Keratinocyte (primary cell): ENCODE data around the gene ATP8A1. TPM values are rescaled to one million over a fixed set of nuclear protein-coding genes. Genes with fewer than 3 reads are reported as not detected.

Experiments
- DNase-seq: peaks from one replicate; pipeline ENCODE4 v3.0.0-alpha.2; 2011; ENCODE audit warnings: low read depth, missing footprints, low spot score
- FAIRE-seq: peaks from 2 replicates; lab custom pipeline; 2011; peaks lifted over from hg19 to GRCh38; lab: Jason Lieb, UNC
- H2AFZ ChIP-seq: 2 replicates; pipeline ENCODE4 v1.6.0; 2012; ENCODE audit warnings: low read length, control low read depth, inconsistent platforms; ENCODE audit not compliant: control insufficient read depth
- H3K27ac ChIP-seq: 2 replicates; pipeline ENCODE4 v1.5.1; 2011; ENCODE audit warnings: low read length; ENCODE audit not compliant: control insufficient read depth, insufficient read depth
- H3K27me3 ChIP-seq: 3 replicates; pipeline ENCODE4 v1.6.0; 2011; ENCODE audit warnings: low read length; ENCODE audit not compliant: control insufficient read depth, insufficient read depth; ENCODE audit errors: extremely low read depth
- H3K36me3 ChIP-seq, 2 experiments: 2 replicates in 1 of 2; 3 replicates in 1 of 2; pipeline ENCODE4 v1.5.1; 2011; ENCODE audit warnings: low read length in 2 of 2, mild to moderate bottlenecking in 1 of 2; ENCODE audit not compliant: control insufficient read depth in 2 of 2, insufficient read depth in 2 of 2; ENCODE audit errors: extremely low read depth in 1 of 2
- H3K4me1 ChIP-seq: 3 replicates; pipeline ENCODE4 v1.5.1; 2011; ENCODE audit warnings: low read length; ENCODE audit not compliant: control insufficient read depth, insufficient read depth; ENCODE audit errors: extremely low read depth
- H3K4me2 ChIP-seq: 3 replicates; pipeline ENCODE4 v1.6.0; 2011; ENCODE audit warnings: low read depth, low read length; ENCODE audit not compliant: control insufficient read depth, insufficient read depth; ENCODE audit errors: extremely low read depth
- H3K4me3 ChIP-seq, 3 experiments: fragments of 200-600 bp in 1 of 3; sonication (generic) in 1 of 3; 2 replicates in 2 of 3; 3 replicates in 1 of 3; pipeline ENCODE4 v1.5.1; 2011 to 2016; ENCODE audit warnings: low read length in 3 of 3, mild to moderate bottlenecking in 3 of 3, control low read depth in 2 of 3, inconsistent platforms in 1 of 3, low read depth in 1 of 3, mixed read lengths in 1 of 3, mixed run types in 1 of 3, moderate library complexity in 1 of 3; ENCODE audit not compliant: control insufficient read depth in 2 of 3, insufficient read depth in 2 of 3; ENCODE audit errors: extremely low read depth in 1 of 3
- H3K79me2 ChIP-seq: 2 replicates; pipeline ENCODE4 v1.6.0; 2012; ENCODE audit warnings: low read length; ENCODE audit not compliant: control insufficient read depth, insufficient read depth
- H3K9ac ChIP-seq: 3 replicates; pipeline ENCODE4 v1.6.0; 2011; ENCODE audit warnings: low read length; ENCODE audit not compliant: control insufficient read depth, insufficient read depth; ENCODE audit errors: extremely low read depth
- H3K9me1 ChIP-seq: 3 replicates; pipeline ENCODE4 v1.6.0; 2011; ENCODE audit warnings: low read length; ENCODE audit not compliant: control insufficient read depth, insufficient read depth; ENCODE audit errors: extremely low read depth
- H3K9me3 ChIP-seq: 2 replicates; pipeline ENCODE4 v1.5.1; 2012; ENCODE audit warnings: low read depth, low read length; ENCODE audit not compliant: control insufficient read depth
- H4K20me1 ChIP-seq: 3 replicates; pipeline ENCODE4 v1.6.0; 2011; ENCODE audit warnings: low read length; ENCODE audit not compliant: control insufficient read depth, insufficient read depth; ENCODE audit errors: extremely low read depth
- EZH2 ChIP-seq: IDR thresholded peaks from one replicate; pipeline ENCODE4 v1.6.1; 2012; ENCODE audit warnings: inconsistent platforms, mild to moderate bottlenecking, low read length, moderate library complexity
- dilution Hi-C: fragments of 300-500 bp; cut with MboI; formaldehyde crosslinking; loops from one replicate; pipeline ENCODE4 v1.7.0; 2020; ENCODE audit warnings: low sequenced_read_pairs; ENCODE audit not compliant: extremely low pct_ligation_motif_present
- polyA plus RNA-seq, 5 experiments: library from polyadenylated mRNA; depleted of rRNA in 3 of 5; stranded (reverse) in 3 of 5; stranded (forward) in 1 of 5; unstranded in 1 of 5; fragments of >200 nt; gene quantifications; 1 replicate in 1 of 5; 2 replicates in 3 of 5; 3 replicates in 1 of 5; pipeline versions ENCODE4 v1.2.1 to v1.2.3, GENCODE V29; 2011 to 2012; ENCODE audit warnings: missing spikeins in 2 of 5, low read depth in 1 of 5, low replicate concordance in 1 of 5
- TF ChIP-seq, protein P1 (sequence below), 3 experiments: IDR thresholded peaks in 1 of 3; conservative IDR thresholded peaks in 1 of 3; optimal IDR thresholded peaks in 1 of 3; 2 replicates in 2 of 3; 3 replicates in 1 of 3; pipeline versions ENCODE3 to v1.5.1; 2011; ENCODE audit warnings: low read length in 3 of 3, mild to moderate bottlenecking in 3 of 3, moderate library complexity in 2 of 3, control low read depth in 1 of 3, inconsistent platforms in 1 of 3; ENCODE audit not compliant: insufficient read depth in 2 of 3; ENCODE audit errors: extremely low read depth in 1 of 3

ATP8A1 gene
- polyA plus RNA-seq, 1 donor (not counting 4 experiments of a cell fraction or from before 2014, with no cell fraction given), result 0.20 TPM

DNA sequence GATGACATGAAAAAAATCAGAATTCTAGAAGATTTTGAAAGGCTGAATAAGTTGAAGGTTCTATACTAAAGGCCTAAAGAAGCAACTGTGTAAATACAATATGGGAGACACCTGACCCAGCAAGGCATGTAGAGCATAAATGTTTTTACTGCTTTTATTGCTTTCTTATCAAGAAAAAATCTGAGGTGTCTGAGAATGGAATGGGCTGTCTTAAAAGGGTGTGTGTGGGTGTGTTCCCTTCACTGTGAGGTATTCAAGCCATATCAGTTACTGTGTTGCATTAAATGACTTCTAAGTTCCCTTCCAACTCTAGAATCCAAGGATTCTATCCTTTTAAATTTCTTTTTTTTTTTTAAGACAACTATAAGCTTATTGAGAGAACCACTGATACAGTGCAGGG lies 15.7 kb downstream of the ATP8A1 start:
- Histone ChIP-seq H3K4me1 (no peaks in the 10 kb centered on the region), H3K27me3 (no peaks in the 10 kb centered on the region), H3K9me1 (no peaks in the 10 kb centered on the region), H3K36me3 (no peaks in the 10 kb centered on the region), H2AFZ (no peak overlapping the region), H3K4me3 (no peak overlapping the region), H3K9ac (no peak overlapping the region), H3K9me3 (no peaks in the 10 kb centered on the region), H3K79me2 (no peaks in the 10 kb centered on the region), H4K20me1 (no peaks in the 10 kb centered on the region), H3K27ac (no peak overlapping the region), H3K4me2 (no peak overlapping the region)
- DNase-seq (no peak), FAIRE-seq (no peak)
- dilution Hi-C loops, result no loop called here
- TF ChIP-seq EZH2, result no peak
- TF ChIP-seq, protein P1, sequence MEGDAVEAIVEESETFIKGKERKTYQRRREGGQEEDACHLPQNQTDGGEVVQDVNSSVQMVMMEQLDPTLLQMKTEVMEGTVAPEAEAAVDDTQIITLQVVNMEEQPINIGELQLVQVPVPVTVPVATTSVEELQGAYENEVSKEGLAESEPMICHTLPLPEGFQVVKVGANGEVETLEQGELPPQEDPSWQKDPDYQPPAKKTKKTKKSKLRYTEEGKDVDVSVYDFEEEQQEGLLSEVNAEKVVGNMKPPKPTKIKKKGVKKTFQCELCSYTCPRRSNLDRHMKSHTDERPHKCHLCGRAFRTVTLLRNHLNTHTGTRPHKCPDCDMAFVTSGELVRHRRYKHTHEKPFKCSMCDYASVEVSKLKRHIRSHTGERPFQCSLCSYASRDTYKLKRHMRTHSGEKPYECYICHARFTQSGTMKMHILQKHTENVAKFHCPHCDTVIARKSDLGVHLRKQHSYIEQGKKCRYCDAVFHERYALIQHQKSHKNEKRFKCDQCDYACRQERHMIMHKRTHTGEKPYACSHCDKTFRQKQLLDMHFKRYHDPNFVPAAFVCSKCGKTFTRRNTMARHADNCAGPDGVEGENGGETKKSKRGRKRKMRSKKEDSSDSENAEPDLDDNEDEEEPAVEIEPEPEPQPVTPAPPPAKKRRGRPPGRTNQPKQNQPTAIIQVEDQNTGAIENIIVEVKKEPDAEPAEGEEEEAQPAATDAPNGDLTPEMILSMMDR (optimal IDR thresholded peaks at IDR 0.05 in 1 of 3, IDR thresholded peaks at IDR 0.05 in 1 of 3, conservative IDR thresholded peaks at IDR 0.05 in 1 of 3; ENCODE audit: extremely low read depth in 1 of 3, insufficient read depth in 2 of 3, low read length in 3 of 3), result no peak

DNA sequence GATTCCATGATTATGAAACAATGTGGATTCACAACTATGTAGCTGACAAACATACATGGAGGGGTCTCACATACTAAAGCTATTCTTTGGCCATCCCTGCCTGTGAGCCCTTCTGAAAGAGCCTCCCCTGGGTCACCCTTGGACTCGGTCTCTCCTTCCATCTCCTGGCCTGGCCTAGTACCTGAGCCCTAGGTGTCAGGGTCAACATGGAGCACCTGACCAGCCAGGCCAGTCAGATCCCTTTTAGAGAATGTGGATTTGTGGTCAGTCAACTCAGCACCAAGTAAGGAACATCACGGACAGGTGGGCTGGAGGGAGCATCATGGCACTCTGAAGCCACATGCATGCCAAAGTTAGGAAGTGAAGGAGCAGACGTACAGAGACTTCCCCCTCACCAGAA lies 16.3 kb downstream of the ATP8A1 start:
- Histone ChIP-seq H4K20me1 (no peaks in the 10 kb centered on the region), H3K79me2 (no peaks in the 10 kb centered on the region), H3K4me1 (no peaks in the 10 kb centered on the region), H3K4me2 (no peak overlapping the region), H2AFZ (no peak overlapping the region), H3K27ac (no peak overlapping the region), H3K27me3 (no peaks in the 10 kb centered on the region), H3K9me3 (no peaks in the 10 kb centered on the region), H3K36me3 (no peaks in the 10 kb centered on the region), H3K4me3 (no peak overlapping the region), H3K9ac (no peak overlapping the region), H3K9me1 (no peaks in the 10 kb centered on the region)
- TF ChIP-seq, protein P1 (optimal IDR thresholded peaks at IDR 0.05 in 1 of 3, IDR thresholded peaks at IDR 0.05 in 1 of 3, conservative IDR thresholded peaks at IDR 0.05 in 1 of 3; ENCODE audit: extremely low read depth in 1 of 3, insufficient read depth in 2 of 3, low read length in 3 of 3), result no peak
- TF ChIP-seq EZH2, result no peak
- no peak for FAIRE-seq
- no peak for DNase-seq
- dilution Hi-C loops, result no loop called here
